ENCODE measurements around the gene C21orf91.

The C21orf91 gene

DNA sequence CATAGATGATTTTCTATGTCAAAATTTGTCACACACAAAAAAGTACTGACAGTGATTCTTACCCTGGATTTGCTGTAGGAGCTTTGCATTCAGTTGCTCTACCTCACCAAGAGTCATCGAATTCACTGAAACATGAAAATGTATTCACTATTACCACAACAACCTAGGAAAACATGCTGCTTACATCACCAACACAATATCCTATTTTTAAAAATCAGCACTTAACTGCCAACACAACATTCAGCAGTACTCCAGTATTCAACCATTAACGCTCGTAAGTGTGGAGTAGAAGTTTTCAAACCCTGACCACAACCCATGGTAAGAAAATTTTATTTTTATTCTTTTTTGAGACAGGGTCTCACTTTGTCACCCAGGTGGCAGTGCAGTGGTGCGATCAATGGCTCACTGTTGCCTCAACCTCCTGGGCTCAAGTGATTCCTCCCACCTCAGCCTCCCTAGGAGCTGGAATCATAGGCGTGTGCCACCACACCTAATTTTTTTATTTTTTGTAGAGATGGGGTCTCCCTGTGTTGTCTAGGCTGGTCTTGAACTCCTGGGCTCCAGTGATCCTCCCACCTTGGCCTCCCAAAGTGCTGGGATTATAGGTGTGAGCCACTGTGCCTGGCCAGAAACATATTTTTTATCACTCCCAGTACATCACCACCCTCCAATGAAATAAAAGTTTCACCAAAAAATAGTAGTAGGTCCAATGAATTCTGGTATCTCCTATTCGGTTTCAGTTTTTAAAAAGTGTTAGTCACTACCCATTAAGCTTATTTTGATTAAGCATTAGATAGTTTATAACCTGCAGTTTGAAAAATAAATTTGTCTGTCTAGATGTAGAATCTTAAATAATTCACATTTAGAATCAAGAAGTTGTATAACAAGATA, 23.8 kb downstream of the C21orf91 start:
- no peak overlapping the region for H3K4me2 ChIP-seq (ENCODE audit: low read length)
- no peak overlapping the region for H3K4ac ChIP-seq (ENCODE audit: low read depth, low read length)
- no peak overlapping the region for H3K27ac ChIP-seq (ENCODE audit: low read depth, low read length)
- no peaks in the 10 kb centered on the region for H3K4me1 ChIP-seq (ENCODE audit: control insufficient read depth in 1 of 2, insufficient read depth in 2 of 2, low read length in 2 of 2)
- no peaks in the 10 kb centered on the region for H3K9me3 ChIP-seq (ENCODE audit: insufficient read depth, low read depth, low read length)
- H2AK5ac ChIP-seq (ENCODE audit: low read length): no peak overlapping the region
- H2BK120ac ChIP-seq (ENCODE audit: insufficient read depth, low read length, poor library complexity): no peak overlapping the region
- H2BK5ac ChIP-seq (ENCODE audit: low read depth, low read length, poor library complexity): no peak overlapping the region
- H2AFZ ChIP-seq (ENCODE audit: insufficient read depth, low read length, poor library complexity): no peak overlapping the region
- no peak overlapping the region for H3K14ac ChIP-seq (ENCODE audit: low read length)
- no peaks in the 10 kb centered on the region for H3K79me1 ChIP-seq (ENCODE audit: low read length)
- H3K18ac ChIP-seq (ENCODE audit: low read length): no peak overlapping the region
- no peak overlapping the region for H4K12ac ChIP-seq (ENCODE audit: low read depth, low read length)
- H3K23ac ChIP-seq (ENCODE audit: low read length): no peak overlapping the region
- no peak overlapping the region for H2BK12ac ChIP-seq (ENCODE audit: low read length)
- H4K8ac ChIP-seq (ENCODE audit: low read depth, low read length): no peak overlapping the region
- no peak overlapping the region for H3K9ac ChIP-seq (ENCODE audit: low read length)
- no CpG with 5 or more reads among the region's 6 CpGs for WGBS (ENCODE audit: extremely low coverage, insufficient coverage, insufficient read length)
- no peak overlapping the region for H3K4me3 ChIP-seq (ENCODE audit: low read depth, low read length)
- H3K27me3 ChIP-seq (ENCODE audit: insufficient read depth, low read length): no peaks in the 10 kb centered on the region
- H3K79me2 ChIP-seq (ENCODE audit: control insufficient read depth, insufficient read depth, low read length, poor library complexity): no peaks in the 10 kb centered on the region
- H3K36me3 ChIP-seq (ENCODE audit: control insufficient read depth in 1 of 2, insufficient read depth in 2 of 2, low read length in 2 of 2): peaks cover 7 to 9% of the 10 kb centered on the region in 2 experiments
- DNase-seq: no peak
- no peak overlapping the region for H4K91ac ChIP-seq (ENCODE audit: low read depth, low read length)

DNA sequence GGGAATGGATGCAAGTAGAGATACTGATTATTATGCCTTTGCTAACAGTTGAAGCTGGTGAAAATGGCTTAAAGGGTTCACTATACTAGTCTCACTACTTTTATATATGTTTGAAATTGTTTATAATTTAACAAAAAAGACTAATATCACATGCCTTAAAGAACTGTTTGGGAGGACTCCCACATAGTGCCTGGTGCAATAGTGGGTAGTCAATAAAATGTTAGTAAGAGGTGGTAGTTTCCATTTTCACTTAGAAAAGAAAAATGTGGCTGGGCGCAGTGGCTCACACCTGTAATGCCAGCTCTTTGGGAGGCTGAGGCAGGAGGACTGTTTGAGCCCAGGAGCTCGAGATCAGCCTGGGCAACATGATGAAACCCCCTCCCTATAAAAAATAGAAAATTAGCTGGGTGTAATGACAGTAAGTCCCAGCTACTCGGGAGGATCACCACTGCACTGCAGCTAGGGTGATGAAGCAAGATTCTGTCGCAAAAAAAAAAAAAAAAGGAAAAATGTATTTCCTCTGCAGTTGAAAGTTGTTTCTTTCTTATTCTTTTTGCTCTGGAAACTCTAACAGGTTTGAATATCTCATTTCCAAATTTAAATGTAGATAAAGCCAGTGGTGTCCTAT, 24.5 kb downstream of the C21orf91 start:
- H3K4me1 ChIP-seq (ENCODE audit: control insufficient read depth in 1 of 2, insufficient read depth in 2 of 2, low read length in 2 of 2): no peaks in the 10 kb centered on the region
- H3K18ac ChIP-seq (ENCODE audit: low read length): no peak overlapping the region
- H2BK5ac ChIP-seq (ENCODE audit: low read depth, low read length, poor library complexity): no peak overlapping the region
- WGBS (ENCODE audit: extremely low coverage, insufficient coverage, insufficient read length): no CpG with 5 or more reads among the region's 4 CpGs
- H3K4ac ChIP-seq (ENCODE audit: low read depth, low read length): no peak overlapping the region
- no peak overlapping the region for H4K12ac ChIP-seq (ENCODE audit: low read depth, low read length)
- H3K14ac ChIP-seq (ENCODE audit: low read length): no peak overlapping the region
- H3K79me2 ChIP-seq (ENCODE audit: control insufficient read depth, insufficient read depth, low read length, poor library complexity): no peaks in the 10 kb centered on the region
- H2AK5ac ChIP-seq (ENCODE audit: low read length): no peak overlapping the region
- H3K36me3 ChIP-seq (ENCODE audit: control insufficient read depth in 1 of 2, insufficient read depth in 2 of 2, low read length in 2 of 2): peaks cover 7 to 9% of the 10 kb centered on the region in 2 experiments
- no peak overlapping the region for H3K4me3 ChIP-seq (ENCODE audit: low read depth, low read length)
- H4K91ac ChIP-seq (ENCODE audit: low read depth, low read length): no peak overlapping the region
- H3K4me2 ChIP-seq (ENCODE audit: low read length): no peak overlapping the region
- H3K79me1 ChIP-seq (ENCODE audit: low read length): no peaks in the 10 kb centered on the region
- no peaks in the 10 kb centered on the region for H3K9me3 ChIP-seq (ENCODE audit: insufficient read depth, low read depth, low read length)
- no peak overlapping the region for H2AFZ ChIP-seq (ENCODE audit: insufficient read depth, low read length, poor library complexity)
- no peak overlapping the region for H3K27ac ChIP-seq (ENCODE audit: low read depth, low read length)
- no peak overlapping the region for H3K9ac ChIP-seq (ENCODE audit: low read length)
- H3K27me3 ChIP-seq (ENCODE audit: insufficient read depth, low read length): no peaks in the 10 kb centered on the region
- H2BK120ac ChIP-seq (ENCODE audit: insufficient read depth, low read length, poor library complexity): no peak overlapping the region
- H3K23ac ChIP-seq (ENCODE audit: low read length): no peak overlapping the region
- H4K8ac ChIP-seq (ENCODE audit: low read depth, low read length): no peak overlapping the region
- DNase-seq: no peak
- no peak overlapping the region for H2BK12ac ChIP-seq (ENCODE audit: low read length)

DNA sequence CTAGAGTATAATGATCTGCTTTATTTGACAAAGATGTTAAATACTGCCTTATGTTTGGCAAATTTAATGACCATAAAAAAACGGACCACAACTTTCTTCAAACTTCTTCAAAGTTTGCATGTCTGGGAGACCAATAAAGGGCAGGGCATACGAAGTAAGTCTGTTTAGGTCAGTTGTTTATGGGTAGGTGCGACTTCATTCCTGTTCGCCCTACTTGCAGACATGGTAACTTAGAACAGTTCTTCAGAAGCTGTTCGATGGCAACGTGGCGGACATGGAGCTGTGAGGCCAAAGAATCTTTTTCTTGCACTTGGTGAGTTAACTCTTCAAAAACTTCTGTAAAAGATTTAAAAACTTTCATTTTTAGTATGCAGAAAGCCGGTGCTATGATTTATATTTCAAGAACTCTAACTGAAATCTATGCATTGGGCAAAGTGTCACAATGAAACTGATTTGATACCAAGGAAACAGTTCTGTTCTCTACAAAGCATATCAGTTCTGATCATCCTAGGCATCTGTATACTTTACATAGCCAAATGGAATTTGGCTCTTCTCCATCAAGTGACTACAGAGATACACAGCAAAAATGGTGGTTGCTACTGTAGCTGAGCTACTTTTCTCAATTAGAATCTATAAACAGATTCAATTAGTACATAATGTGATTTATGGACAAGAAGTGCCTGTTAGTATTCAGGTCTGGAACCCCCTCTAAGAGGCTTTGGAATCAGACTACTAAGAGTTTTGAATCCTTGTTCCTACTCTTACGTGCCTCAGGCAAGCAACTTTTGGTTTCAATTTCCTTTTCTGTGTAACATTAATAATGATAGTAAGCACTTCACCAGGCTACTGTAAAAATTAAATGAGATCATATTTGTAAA, 25.7 kb downstream of the C21orf91 start:
- no peaks in the 10 kb centered on the region for H3K4me1 ChIP-seq (ENCODE audit: control insufficient read depth in 1 of 2, insufficient read depth in 2 of 2, low read length in 2 of 2)
- DNase-seq: no peak
- no peak overlapping the region for H2AK5ac ChIP-seq (ENCODE audit: low read length)
- WGBS (ENCODE audit: extremely low coverage, insufficient coverage, insufficient read length): no CpG with 5 or more reads among the region's 9 CpGs
- no peak overlapping the region for H4K91ac ChIP-seq (ENCODE audit: low read depth, low read length)
- H3K4me2 ChIP-seq (ENCODE audit: low read length): no peak overlapping the region
- H4K8ac ChIP-seq (ENCODE audit: low read depth, low read length): no peak overlapping the region
- no peak overlapping the region for H2BK120ac ChIP-seq (ENCODE audit: insufficient read depth, low read length, poor library complexity)
- no peaks in the 10 kb centered on the region for H3K79me1 ChIP-seq (ENCODE audit: low read length)
- no peak overlapping the region for H2BK5ac ChIP-seq (ENCODE audit: low read depth, low read length, poor library complexity)
- H3K4ac ChIP-seq (ENCODE audit: low read depth, low read length): no peak overlapping the region
- no peak overlapping the region for H3K23ac ChIP-seq (ENCODE audit: low read length)
- H2AFZ ChIP-seq (ENCODE audit: insufficient read depth, low read length, poor library complexity): no peak overlapping the region
- H3K9ac ChIP-seq (ENCODE audit: low read length): no peak overlapping the region
- no peak overlapping the region for H4K12ac ChIP-seq (ENCODE audit: low read depth, low read length)
- no peak overlapping the region for H2BK12ac ChIP-seq (ENCODE audit: low read length)
- H3K9me3 ChIP-seq (ENCODE audit: insufficient read depth, low read depth, low read length): no peaks in the 10 kb centered on the region
- H3K14ac ChIP-seq (ENCODE audit: low read length): no peak overlapping the region
- peaks cover 7 to 9% of the 10 kb centered on the region in 2 experiments for H3K36me3 ChIP-seq (ENCODE audit: control insufficient read depth in 1 of 2, insufficient read depth in 2 of 2, low read length in 2 of 2)
- H3K79me2 ChIP-seq (ENCODE audit: control insufficient read depth, insufficient read depth, low read length, poor library complexity): no peaks in the 10 kb centered on the region
- H3K18ac ChIP-seq (ENCODE audit: low read length): no peak overlapping the region
- no peaks in the 10 kb centered on the region for H3K27me3 ChIP-seq (ENCODE audit: insufficient read depth, low read length)
- no peak overlapping the region for H3K4me3 ChIP-seq (ENCODE audit: low read depth, low read length)
- H3K27ac ChIP-seq (ENCODE audit: low read depth, low read length): no peak overlapping the region

DNA sequence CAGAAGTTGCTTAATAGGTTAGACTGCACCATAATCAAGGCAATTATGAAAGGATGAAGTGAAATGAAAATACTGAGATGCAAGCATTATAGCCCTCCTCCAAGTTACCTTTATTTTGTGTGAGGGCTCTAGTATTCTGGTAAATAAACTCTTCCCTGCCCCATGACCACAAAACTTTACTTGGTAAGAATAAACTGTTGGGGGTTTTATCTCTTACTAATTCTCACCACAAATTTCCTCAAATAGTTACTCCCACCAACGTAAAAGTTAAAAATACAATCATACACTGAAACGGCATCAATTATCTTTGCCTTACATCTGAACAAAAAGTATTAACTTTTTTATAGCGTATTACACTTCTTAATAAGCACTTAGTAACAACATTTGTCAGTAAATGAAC, 29.5 kb downstream of the C21orf91 start:
- Histone ChIP-seq H3K4me2 (ENCODE audit: low read length) (no peak overlapping the region), H3K27ac (ENCODE audit: low read depth, low read length) (no peak overlapping the region), H3K27me3 (ENCODE audit: insufficient read depth, low read length) (no peaks in the 10 kb centered on the region), H3K79me2 (ENCODE audit: control insufficient read depth, insufficient read depth, low read length, poor library complexity) (no peaks in the 10 kb centered on the region), H3K18ac (ENCODE audit: low read length) (no peak overlapping the region), H3K4me1 (ENCODE audit: control insufficient read depth in 1 of 2, insufficient read depth in 2 of 2, low read length in 2 of 2) (no peaks in the 10 kb centered on the region), H2AK5ac (ENCODE audit: low read length) (no peak overlapping the region), H2AFZ (ENCODE audit: insufficient read depth, low read length, poor library complexity) (no peak overlapping the region), H3K4me3 (ENCODE audit: low read depth, low read length) (no peak overlapping the region), H2BK12ac (ENCODE audit: low read length) (no peak overlapping the region), H3K14ac (ENCODE audit: low read length) (no peak overlapping the region), H3K36me3 (ENCODE audit: control insufficient read depth in 1 of 2, insufficient read depth in 2 of 2, low read length in 2 of 2) (peaks cover 7 to 11% of the 10 kb centered on the region in 2 experiments), H3K9ac (ENCODE audit: low read length) (no peak overlapping the region), H3K79me1 (ENCODE audit: low read length) (no peaks in the 10 kb centered on the region), H4K91ac (ENCODE audit: low read depth, low read length) (no peak overlapping the region), H3K23ac (ENCODE audit: low read length) (no peak overlapping the region), H2BK120ac (ENCODE audit: insufficient read depth, low read length, poor library complexity) (no peak overlapping the region), H3K4ac (ENCODE audit: low read depth, low read length) (no peak overlapping the region), H4K12ac (ENCODE audit: low read depth, low read length) (no peak overlapping the region), H4K8ac (ENCODE audit: low read depth, low read length) (no peak overlapping the region), H3K9me3 (ENCODE audit: insufficient read depth, low read depth, low read length) (no peaks in the 10 kb centered on the region), H2BK5ac (ENCODE audit: low read depth, low read length, poor library complexity) (no peak overlapping the region)
- no peak for DNase-seq
- WGBS (ENCODE audit: extremely low coverage, insufficient coverage, insufficient read length): no CpG with 5 or more reads among the region's 3 CpGs

All from trophoblast cell (in vitro differentiated cells and primary cell).